HepG2 (cell line): ENCODE data around the gene SERPINA3.

Experiments
- FOXK1 ChIP-seq: sonication (generic); formaldehyde crosslinking; IDR thresholded peaks from 2 replicates; pipeline ENCODE4 v1.4.0; 2020; ENCODE audit warnings: low read depth, missing genetic modification reagents, borderline replicate concordance
- GATAD1 ChIP-seq: IDR thresholded peaks from 2 replicates; pipeline ENCODE4 v1.6.1; 2016; ENCODE audit warnings: missing genetic modification reagents, missing compliant biosample characterization
- MXI1 ChIP-seq: IDR thresholded peaks from 3 replicates; pipeline ENCODE4 v1.6.1; 2012; ENCODE audit warnings: low read depth, low read length, inconsistent platforms, borderline replicate concordance
- RNF2 ChIP-seq: fragments of 450-650 bp; conservative IDR thresholded peaks from 2 replicates; pipeline ENCODE4 v1.6.1; 2016; ENCODE audit warnings: low read depth
- TF ChIP-seq, protein P1 (sequence below): sonication (generic); formaldehyde crosslinking; IDR thresholded peaks from 2 replicates; pipeline ENCODE4 v1.5.0; 2020; ENCODE audit warnings: mild to moderate bottlenecking, missing genetic modification reagents, moderate library complexity

DNA sequence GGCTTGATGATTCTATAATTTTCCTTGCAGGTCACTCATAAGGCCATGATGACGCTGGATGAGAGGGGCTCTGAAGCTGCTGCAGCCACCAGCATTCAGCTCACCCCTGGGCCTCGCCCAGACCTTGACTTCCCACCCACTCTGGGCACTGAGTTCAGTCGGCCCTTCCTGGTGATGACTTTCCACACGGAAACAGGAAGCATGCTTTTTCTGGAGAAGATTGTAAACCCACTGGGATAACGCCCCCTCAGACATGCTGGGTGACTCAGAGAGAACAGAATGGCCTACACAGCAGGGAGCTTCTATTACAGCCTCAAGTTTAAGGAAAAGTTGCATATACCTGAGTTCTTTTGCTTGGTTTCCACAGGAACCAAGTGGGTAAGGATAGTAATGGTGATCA, 34.3 kb downstream of the SERPINA3 start:
- TF ChIP-seq FOXK1 (CRISPR knock-in tag) (no peak), MXI1 (no peak), GATAD1 (no peak), RNF2 (no peak)
- TF ChIP-seq, protein P1, sequence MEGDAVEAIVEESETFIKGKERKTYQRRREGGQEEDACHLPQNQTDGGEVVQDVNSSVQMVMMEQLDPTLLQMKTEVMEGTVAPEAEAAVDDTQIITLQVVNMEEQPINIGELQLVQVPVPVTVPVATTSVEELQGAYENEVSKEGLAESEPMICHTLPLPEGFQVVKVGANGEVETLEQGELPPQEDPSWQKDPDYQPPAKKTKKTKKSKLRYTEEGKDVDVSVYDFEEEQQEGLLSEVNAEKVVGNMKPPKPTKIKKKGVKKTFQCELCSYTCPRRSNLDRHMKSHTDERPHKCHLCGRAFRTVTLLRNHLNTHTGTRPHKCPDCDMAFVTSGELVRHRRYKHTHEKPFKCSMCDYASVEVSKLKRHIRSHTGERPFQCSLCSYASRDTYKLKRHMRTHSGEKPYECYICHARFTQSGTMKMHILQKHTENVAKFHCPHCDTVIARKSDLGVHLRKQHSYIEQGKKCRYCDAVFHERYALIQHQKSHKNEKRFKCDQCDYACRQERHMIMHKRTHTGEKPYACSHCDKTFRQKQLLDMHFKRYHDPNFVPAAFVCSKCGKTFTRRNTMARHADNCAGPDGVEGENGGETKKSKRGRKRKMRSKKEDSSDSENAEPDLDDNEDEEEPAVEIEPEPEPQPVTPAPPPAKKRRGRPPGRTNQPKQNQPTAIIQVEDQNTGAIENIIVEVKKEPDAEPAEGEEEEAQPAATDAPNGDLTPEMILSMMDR (CRISPR knock-in tag) = no peak
